A673 (cell line): ENCODE results near the gene SLC15A1. TPM values are rescaled to one million over a fixed set of nuclear protein-coding genes. Genes with fewer than 3 reads are reported as not detected.
A peak's percentile ranks its signal among the peaks of the same experiment; 100 is the strongest.

Experiments
- BruUV-seq: library from RNA; stranded (reverse); fragments of 400-500 nt; replicated peaks from 2 replicates; lab custom pipeline; 2021; lab: Mats Ljungman, UMichigan
- CTCF ChIA-PET: fragments of 300-600 bp; sonication (Branson Sonifier 250); formaldehyde crosslinking; loops from one replicate; lab custom pipeline; 2022; ENCODE audit warnings: antibody characterized with exemption; lab: Charles Lee
- POLR2A ChIA-PET: fragments of 300-600 bp; sonication (Branson Sonifier 250); formaldehyde crosslinking; loops from one replicate; lab custom pipeline; 2022; ENCODE audit warnings: antibody characterized with exemption; ENCODE audit not compliant: low non-redundant PET; lab: Charles Lee
- DNase-seq: peaks from one replicate; pipeline ENCODE4 v3.0.0-alpha.2; 2015; ENCODE audit warnings: low spot score
- H3K27ac ChIP-seq: fragments of 200-600 bp; sonication (generic); 2 replicates; pipeline ENCODE4 v1.5.1; 2016; ENCODE audit warnings: mixed run types, low read depth, mild to moderate bottlenecking, mixed read lengths, antibody characterized with exemption, low read length; ENCODE audit not compliant: poor library complexity, severe bottlenecking
- H3K27me3 ChIP-seq: fragments of 200-600 bp; sonication (generic); replicated peaks from 2 replicates; pipeline ENCODE4 v1.6.1; 2017; ENCODE audit warnings: mixed run types, low read depth, mild to moderate bottlenecking, mixed read lengths, antibody characterized with exemption, low read length; ENCODE audit not compliant: insufficient read depth, poor library complexity
- H3K36me3 ChIP-seq: fragments of 200-600 bp; sonication (generic); 2 replicates; pipeline ENCODE4 v1.6.1; 2016; ENCODE audit warnings: mixed run types, mild to moderate bottlenecking, mixed read lengths, antibody characterized with exemption, low read length; ENCODE audit not compliant: insufficient read depth, poor library complexity, severe bottlenecking
- H3K4me1 ChIP-seq: fragments of 200-600 bp; sonication (generic); 2 replicates; pipeline ENCODE4 v1.6.1; 2017; ENCODE audit warnings: mixed run types, mild to moderate bottlenecking, mixed read lengths, antibody characterized with exemption, low read length; ENCODE audit not compliant: insufficient read depth, poor library complexity, severe bottlenecking
- H3K4me3 ChIP-seq: fragments of 200-600 bp; sonication (generic); 2 replicates; pipeline ENCODE4 v1.5.1; 2016; ENCODE audit warnings: low read depth, mixed run types, mild to moderate bottlenecking, mixed read lengths, low read length; ENCODE audit not compliant: poor library complexity, severe bottlenecking
- H3K9me3 ChIP-seq: fragments of 200-600 bp; sonication (generic); 2 replicates; pipeline ENCODE4 v1.6.1; 2016; ENCODE audit warnings: mixed run types, low read depth, mild to moderate bottlenecking, mixed read lengths, antibody characterized with exemption, low read length; ENCODE audit not compliant: poor library complexity, severe bottlenecking
- CTCF ChIP-seq: fragments of 300-800, 200-600 bp; sonication (generic); conservative IDR thresholded peaks from 2 replicates; pipeline ENCODE4 v1.5.1; 2017; ENCODE audit warnings: low read depth, mild to moderate bottlenecking, antibody characterized with exemption, low read length, moderate library complexity, mixed read lengths
- EZH2 ChIP-seq: fragments of 200-600 bp; sonication (generic); IDR thresholded peaks from 2 replicates; pipeline ENCODE4 v1.6.1; 2017; ENCODE audit warnings: borderline replicate concordance, low read depth, mild to moderate bottlenecking, mixed read lengths, antibody characterized with exemption, low read length; ENCODE audit not compliant: poor library complexity, severe bottlenecking
- intact Hi-C: fragments of 100-400 bp; cut with micrococcal nuclease; formaldehyde crosslinking; loops from one replicate; pipeline ENCODE4 v1.10.0; 2022; ENCODE audit not compliant: unreplicated experiment
- total RNA-seq: library from RNA; stranded (reverse); gene quantifications from 2 replicates; pipeline ENCODE4 v1.2.3, GENCODE V29; 2021

The SLC15A1 gene
- total RNA-seq, 1 experiment from 2014 or later: not detected

GRCh38 chr13:98656223-98656622 lies 96.2 kb downstream of the SLC15A1 start:
- CTCF ChIA-PET: no interaction called here

GRCh38 chr13:98653463-98653985 lies 98.9 kb downstream of the SLC15A1 start:
- no TSS peak for BruUV-seq
- Histone ChIP-seq H3K9me3 (no peaks in the 10 kb centered on the region), H3K27ac (no peak overlapping the region), H3K27me3 (no peaks in the 10 kb centered on the region), H3K4me1 (no peaks in the 10 kb centered on the region), H3K4me3 (no peak overlapping the region), H3K36me3 (no peaks in the 10 kb centered on the region)
- ChIA-PET POLR2A (no interaction called here), CTCF (interaction anchor here (0.6 to 1.7 kb wide), 10 partner anchors 24 to 798 kb away, joined by 3 to 18 read pairs (median 4); no protein-coding TSS in a partner anchor)
- DNase-seq: peak; percentile 76
- TF ChIP-seq EZH2: no peak
- TF ChIP-seq CTCF: peak; percentile 92
- intact Hi-C loops: loop anchor here (1.0 to 2.0 kb wide), 2 partner anchors 209 to 620 kb away; no protein-coding TSS in a partner anchor

More at GRCh38 chr13:98656223-98656622, 96.2 kb downstream of the SLC15A1 start:
- no peaks in the 10 kb centered on the region for H3K4me1 ChIP-seq
- POLR2A ChIA-PET: interaction anchor here (0.6 kb wide), 1 partner anchor 168 kb away, joined by 5 read pairs; no protein-coding TSS in a partner anchor
- H3K36me3 ChIP-seq: no peaks in the 10 kb centered on the region
- BruUV-seq: no TSS peak
- H3K9me3 ChIP-seq: no peaks in the 10 kb centered on the region
- no peak overlapping the region for H3K4me3 ChIP-seq
- intact Hi-C loops: no loop called here
- no peak overlapping the region for H3K27ac ChIP-seq
- H3K27me3 ChIP-seq: no peaks in the 10 kb centered on the region
- no peak for TF ChIP-seq CTCF
- TF ChIP-seq EZH2: no peak
- no peak for DNase-seq

GRCh38 chr13:98652721-98653462 lies 99.6 kb downstream of the SLC15A1 start:
- no peaks in the 10 kb centered on the region for H3K36me3 ChIP-seq
- intact Hi-C loops: loop anchor here (1.0 to 2.0 kb wide), 2 partner anchors 208 to 620 kb away; no protein-coding TSS in a partner anchor
- POLR2A ChIA-PET: no interaction called here
- no peak for TF ChIP-seq EZH2
- no peak for TF ChIP-seq CTCF
- H3K9me3 ChIP-seq: no peaks in the 10 kb centered on the region
- CTCF ChIA-PET: interaction anchor here (0.6 to 1.7 kb wide), 11 partner anchors 23 to 797 kb away, joined by 3 to 18 read pairs (median 4); no protein-coding TSS in a partner anchor
- H3K27ac ChIP-seq: no peak overlapping the region
- no peaks in the 10 kb centered on the region for H3K27me3 ChIP-seq
- H3K4me3 ChIP-seq: no peak overlapping the region
- DNase-seq: no peak
- BruUV-seq: no TSS peak
- H3K4me1 ChIP-seq: no peaks in the 10 kb centered on the region
